ENCODE results near the gene CFAP53.
A peak's percentile ranks its signal among the peaks of the same experiment; 100 is the strongest.

The CFAP53 gene

DNA sequence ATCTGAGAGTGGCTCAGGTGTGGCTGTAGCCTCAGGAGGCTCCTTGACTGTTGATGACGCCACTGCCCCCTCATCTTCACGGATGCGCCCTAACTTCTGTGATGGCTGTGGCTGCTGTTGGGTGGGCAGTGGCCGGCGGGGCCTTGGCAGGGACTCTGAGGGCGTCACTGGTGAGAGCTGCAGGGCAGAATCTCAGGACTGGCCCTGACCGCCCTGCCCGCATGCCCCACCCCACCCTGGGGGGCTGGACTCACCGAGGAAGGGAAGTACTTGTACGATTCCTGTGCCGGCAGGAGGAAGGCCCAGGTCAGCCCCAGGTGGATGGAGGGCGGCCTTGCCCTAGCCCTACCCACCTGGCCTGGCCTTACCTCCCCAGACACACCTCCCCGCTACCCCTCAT, 18.8 kb upstream of the CFAP53 start:
- no peak for DNase-seq (ENCODE audit: low read depth in 1 of 2, low spot score in 1 of 2)
- TF ChIP-seq JUND (IDR thresholded peaks at IDR 0.05; ENCODE audit: low read depth), result no peak
- in situ Hi-C loops (cut with HindIII; ENCODE audit: low pct_unique_long_range_greater_than_20kb, low sequenced_read_pairs), result no loop called here

DNA sequence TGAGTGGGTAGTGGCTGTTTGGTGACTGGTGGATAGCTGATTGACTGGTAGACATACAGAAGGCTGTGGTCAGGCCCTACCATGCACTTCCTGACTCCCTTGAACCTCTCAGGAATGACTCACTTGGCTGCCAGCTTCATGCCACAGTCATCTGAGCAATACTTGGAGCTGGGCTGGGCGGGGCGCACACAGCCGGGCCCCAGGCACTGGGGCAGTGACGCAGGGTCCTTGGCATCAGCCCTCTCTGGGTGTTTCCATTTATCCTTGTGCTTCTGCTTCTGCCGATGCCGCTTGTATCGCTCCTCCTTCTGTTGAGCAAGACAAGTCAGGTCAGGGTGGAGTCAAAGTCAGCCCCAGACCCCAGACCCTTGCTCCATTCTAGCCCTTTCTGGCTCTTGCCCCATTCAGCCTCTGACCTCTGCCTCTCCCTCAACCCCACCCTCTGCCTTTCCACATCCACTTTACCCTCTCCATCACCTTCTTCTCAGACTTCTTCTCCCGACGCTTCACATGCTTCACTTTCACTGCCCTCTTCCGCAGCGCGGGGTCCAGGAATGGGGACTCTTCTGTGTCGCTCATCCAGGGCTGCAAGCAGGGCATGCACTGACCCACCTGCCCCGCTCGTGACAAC, 18.1 kb upstream of the CFAP53 start:
- TF ChIP-seq JUND (IDR thresholded peaks at IDR 0.05; ENCODE audit: low read depth), result no peak
- DNase-seq (ENCODE audit: low read depth in 1 of 2, low spot score in 1 of 2), result no peak
- in situ Hi-C loops (cut with HindIII; ENCODE audit: low pct_unique_long_range_greater_than_20kb, low sequenced_read_pairs), result no loop called here

DNA sequence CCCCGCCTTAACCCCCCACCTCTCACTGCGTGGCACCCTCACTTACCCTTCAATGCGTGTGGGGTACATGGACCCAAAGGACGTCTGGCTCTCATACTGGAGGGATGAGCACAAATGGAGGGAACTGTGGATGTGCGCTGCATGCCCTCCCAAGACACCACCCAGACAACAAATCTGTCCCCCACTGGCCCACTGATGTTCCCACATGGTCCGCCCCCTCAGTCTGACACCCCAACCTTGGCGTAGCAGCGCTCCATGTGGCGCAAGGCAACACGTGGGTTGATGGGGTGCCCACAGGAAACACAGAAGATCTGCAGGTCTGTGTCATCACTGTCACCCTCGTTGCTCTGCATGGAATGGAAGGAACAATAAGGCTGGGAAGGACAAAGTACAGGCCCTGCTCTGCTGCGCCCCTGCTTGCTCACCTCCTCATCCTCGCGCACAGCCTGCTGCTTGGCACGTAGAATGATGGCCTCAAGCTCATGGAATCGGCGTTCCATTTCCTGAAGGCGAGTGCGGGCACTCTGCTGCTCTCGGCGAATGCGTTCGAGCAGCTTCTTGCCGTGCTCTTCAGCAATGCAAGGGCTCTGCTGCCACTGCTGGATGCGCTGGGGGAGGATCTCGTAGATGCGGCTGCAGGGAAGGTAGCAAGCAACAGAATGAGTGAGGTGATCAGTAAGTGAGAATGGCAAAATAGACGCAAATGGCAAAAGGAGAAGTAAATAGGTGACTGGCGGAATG, 17.3 kb upstream of the CFAP53 start:
- DNase-seq (ENCODE audit: low read depth in 1 of 2, low spot score in 1 of 2), result no peak
- TF ChIP-seq JUND (IDR thresholded peaks at IDR 0.05; ENCODE audit: low read depth), result no peak
- in situ Hi-C loops (cut with HindIII; ENCODE audit: low pct_unique_long_range_greater_than_20kb, low sequenced_read_pairs), result no loop called here

DNA sequence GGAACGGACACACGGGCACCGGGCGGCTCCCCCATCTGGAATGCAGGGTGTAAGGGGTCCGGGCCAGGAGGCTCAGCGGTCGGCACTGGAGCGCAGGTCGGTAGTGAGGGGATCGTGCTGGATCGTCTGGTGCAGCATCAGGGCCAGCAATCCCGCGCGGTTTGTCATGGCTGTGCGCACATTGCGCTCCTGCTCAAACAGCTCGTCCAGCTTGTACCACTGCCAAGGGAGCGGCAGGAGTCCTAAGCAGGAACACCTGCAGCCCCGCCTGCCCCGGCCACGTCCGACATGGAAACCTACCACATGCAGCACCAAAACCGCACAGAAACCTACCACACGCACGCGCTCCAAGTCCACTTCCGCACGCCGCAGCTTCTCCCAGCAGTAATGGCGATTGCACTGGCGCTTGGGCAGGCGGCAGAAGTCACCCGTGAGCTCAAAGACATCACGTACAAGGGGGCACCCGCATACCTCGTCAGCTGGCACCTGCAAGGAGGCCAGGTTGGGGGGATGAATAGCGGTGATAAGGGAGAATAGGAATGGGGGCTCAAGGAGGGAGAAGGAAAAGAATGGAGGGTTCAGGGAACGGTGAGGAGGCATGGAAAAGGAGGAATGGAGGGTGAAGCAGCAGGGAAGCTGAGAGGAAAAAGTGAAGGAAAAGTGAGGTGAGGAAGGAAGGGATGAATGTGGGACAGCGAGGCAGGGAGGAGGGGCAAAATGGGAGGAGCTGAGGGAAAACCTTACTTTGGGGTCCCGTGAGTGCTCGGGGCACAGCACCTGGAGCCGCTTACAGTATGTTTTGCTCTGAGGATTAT, 16.4 kb upstream of the CFAP53 start:
- in situ Hi-C loops (cut with HindIII; ENCODE audit: low pct_unique_long_range_greater_than_20kb, low sequenced_read_pairs), result no loop called here
- no peak for TF ChIP-seq JUND (IDR thresholded peaks at IDR 0.05; ENCODE audit: low read depth)

DNA sequence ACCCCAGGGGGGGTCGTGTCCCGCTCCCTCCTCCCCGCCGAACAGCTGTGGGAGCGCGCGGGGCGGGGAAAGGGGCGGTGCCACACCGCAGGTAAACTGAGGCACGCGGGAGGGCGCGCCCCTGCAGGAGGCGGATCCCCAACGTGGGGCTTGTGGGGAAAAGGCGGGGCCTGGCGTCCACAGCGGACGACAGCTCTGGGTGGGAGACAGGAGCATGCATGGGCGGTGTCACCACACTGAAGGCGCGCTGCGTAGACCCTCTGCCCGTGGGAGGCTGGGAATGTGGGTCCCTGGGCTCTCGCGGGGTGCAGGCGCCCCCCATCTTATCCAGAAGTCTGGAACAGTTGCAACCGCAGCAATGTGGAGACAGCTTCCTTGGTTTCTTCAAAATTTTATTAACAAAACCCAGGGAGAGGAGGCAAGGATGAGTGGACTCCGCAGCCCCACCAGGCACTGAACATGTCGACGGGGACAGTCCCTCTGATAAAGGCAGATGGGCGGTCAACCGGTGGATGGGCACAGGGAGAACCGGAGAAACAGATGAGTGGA, 15.8 kb upstream of the CFAP53 start:
- in situ Hi-C loops (cut with HindIII; ENCODE audit: low pct_unique_long_range_greater_than_20kb, low sequenced_read_pairs), result no loop called here
- no peak for DNase-seq (ENCODE audit: low read depth in 1 of 2, low spot score in 1 of 2)
- no peak for TF ChIP-seq JUND (IDR thresholded peaks at IDR 0.05; ENCODE audit: low read depth)

More for the DNA sequence above, 16.4 kb upstream of the CFAP53 start:
- no peak for DNase-seq (ENCODE audit: low read depth in 1 of 2, low spot score in 1 of 2)

DNA sequence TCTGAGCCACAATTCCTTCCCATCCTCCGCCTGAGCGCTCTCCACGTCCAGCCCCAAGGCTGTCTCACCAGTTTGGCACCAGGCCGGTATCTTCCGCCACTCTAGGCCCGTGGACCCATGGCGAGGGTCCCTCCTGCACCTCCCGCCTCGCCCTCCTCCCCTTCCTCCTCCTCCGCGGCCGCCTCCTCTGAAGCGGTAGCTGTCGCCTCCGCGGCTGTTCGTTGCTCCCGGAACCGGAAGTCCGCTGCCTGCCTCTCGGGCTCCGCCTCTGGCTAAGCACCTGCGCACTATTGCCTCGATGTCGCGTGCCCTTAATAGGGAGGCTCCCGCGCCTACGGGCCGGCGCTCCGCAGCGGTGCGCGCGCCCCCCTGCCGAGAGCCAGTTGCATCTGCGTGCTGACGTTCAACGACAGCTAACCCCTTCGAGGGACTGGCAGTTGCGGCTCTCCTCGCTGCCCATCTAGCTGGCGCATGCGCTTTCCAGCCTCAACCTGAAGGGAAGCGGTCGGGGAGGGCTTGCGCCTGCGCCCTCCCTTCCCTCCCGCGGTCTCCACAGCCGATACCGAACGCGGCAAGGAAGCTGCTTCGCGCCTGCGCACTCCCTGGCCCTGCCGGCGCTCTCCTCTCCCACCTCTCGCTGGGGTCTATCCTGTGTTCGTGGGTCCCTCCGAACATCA, 15.1 kb upstream of the CFAP53 start, which contains the start of gene MBD1:
TSS of gene MBD1 (minus strand) at position 229 of the 677 bp plus-strand sequence. CDS start 1,531 bp downstream, outside the sequence.
- peak; percentile 89 to 97 for DNase-seq (ENCODE audit: low read depth in 1 of 2, low spot score in 1 of 2)
- no peak for TF ChIP-seq JUND (IDR thresholded peaks at IDR 0.05; ENCODE audit: low read depth)
- in situ Hi-C loops (cut with HindIII; ENCODE audit: low pct_unique_long_range_greater_than_20kb, low sequenced_read_pairs), result no loop called here

DNA sequence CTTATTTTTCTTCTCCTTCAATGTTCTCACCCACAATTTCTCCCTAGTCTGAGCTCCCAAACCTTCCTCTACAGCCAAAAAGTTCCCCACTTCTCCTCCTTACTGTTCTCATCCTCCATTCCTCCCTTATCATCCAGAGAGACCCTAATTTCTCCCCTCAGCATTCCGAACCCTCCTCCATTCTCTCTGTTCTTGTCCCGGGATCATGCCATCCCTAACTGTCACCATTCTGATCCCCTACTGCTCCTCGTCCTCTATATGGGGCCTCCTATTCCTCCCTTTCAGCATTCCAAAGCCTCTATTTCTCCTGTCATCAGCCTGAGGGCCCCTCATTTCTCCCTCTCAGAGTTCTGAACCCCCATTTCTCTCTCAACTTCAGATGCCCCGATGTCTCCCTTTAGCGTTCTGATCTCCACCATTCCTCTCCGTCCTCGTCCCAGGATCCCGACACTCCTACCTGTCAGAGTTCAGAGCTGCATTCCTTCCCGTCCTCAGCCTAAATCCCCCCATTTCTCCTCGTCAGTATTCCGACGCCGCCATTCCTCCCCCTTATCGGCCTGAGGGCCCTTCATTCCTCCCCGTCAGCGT, 14.5 kb upstream of the CFAP53 start:
- no peak for TF ChIP-seq JUND (IDR thresholded peaks at IDR 0.05; ENCODE audit: low read depth)
- DNase-seq (ENCODE audit: low read depth in 1 of 2, low spot score in 1 of 2), result no peak
- in situ Hi-C loops (cut with HindIII; ENCODE audit: low pct_unique_long_range_greater_than_20kb, low sequenced_read_pairs), result no loop called here

DNA sequence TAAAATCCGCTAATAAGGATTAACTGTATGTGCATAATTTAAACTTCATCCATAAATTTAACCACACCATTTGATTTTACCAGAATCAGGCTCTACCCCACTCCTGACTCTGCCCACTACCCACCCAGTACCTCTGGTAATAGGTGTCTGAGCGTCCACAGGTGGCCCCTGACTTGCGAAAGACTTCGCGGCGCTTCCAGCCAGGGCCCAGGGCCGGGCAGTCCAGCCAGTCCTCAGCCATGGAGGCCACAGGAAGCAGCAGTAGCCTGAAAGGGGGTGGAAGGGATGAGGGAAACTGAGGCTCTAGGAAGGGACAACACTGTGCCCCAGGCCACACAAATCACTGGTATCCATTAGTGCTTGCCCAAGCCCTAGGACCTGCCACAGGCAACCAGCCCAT, 13.5 kb upstream of the CFAP53 start:
- no peak for DNase-seq (ENCODE audit: low read depth in 1 of 2, low spot score in 1 of 2)
- TF ChIP-seq JUND (IDR thresholded peaks at IDR 0.05; ENCODE audit: low read depth), result no peak
- in situ Hi-C loops (cut with HindIII; ENCODE audit: low pct_unique_long_range_greater_than_20kb, low sequenced_read_pairs), result no loop called here

DNA sequence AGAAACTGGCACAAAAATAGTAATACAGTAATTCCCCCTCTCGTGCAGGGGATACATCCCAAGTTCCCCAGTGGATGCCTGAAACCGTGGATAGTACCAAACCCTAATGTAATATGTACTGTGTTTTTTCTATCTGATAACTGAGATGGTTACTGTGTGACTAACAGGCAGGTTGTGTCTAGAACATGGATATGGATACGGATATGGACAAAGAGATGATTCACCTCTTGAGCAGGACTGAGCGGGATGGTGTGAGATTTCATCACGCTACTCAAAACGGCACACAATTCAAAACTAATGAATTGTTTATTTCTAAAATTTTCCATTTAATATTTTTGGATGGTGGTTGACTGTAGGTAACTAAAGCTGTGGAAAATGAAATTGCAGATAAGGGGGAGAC, 11.6 kb upstream of the CFAP53 start:
- in situ Hi-C loops (cut with HindIII; ENCODE audit: low pct_unique_long_range_greater_than_20kb, low sequenced_read_pairs), result no loop called here
- no peak for TF ChIP-seq JUND (IDR thresholded peaks at IDR 0.05; ENCODE audit: low read depth)
- no peak for DNase-seq (ENCODE audit: low read depth in 1 of 2, low spot score in 1 of 2)

DNA sequence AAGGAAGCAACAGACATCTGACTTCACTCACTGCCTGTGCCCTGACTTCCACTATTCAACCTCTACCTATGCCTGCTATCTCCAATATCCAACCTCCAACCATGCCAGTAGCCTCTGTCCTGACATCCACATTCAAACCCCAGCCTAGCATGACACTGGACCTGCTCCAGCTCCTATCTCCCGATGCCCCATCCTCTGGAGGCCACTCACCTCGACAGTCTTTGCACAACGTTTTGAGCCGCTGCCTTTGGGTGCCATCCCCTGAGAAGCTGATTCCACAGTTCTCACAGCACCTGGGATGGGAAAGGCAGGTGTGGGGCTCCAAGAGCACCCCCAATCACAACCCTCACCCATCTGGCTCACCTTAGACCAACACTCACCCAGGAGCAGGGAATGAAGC, 10.2 kb upstream of the CFAP53 start:
- no peak for TF ChIP-seq JUND (IDR thresholded peaks at IDR 0.05; ENCODE audit: low read depth)

DNA sequence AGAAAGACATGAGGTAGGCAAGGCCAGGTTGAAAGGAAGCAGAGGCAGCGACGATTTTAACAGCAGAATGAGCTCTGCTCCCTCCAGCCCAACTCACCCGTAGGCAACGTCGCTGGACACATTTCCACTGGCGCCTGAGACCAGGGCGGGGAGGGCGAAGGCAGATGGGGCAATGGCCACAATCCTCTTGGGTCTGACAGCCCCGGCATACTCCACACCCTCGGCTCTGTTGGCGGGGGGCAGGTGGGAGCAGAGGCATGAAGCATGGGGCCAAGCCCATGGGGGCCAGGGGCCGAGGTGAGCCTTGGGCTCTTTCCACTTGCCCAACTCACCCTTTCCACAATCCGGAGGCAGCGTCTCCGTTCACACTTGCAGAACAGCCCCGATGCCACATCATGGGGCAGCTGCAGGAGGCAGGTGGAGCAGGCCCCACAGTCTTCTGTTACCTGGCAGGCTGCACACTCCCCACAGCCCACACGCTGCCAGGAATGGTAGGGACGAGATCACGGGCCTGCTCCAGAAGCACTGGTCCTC, 9.3 kb upstream of the CFAP53 start:
- in situ Hi-C loops (cut with HindIII; ENCODE audit: low pct_unique_long_range_greater_than_20kb, low sequenced_read_pairs), result no loop called here
- no peak for DNase-seq (ENCODE audit: low read depth in 1 of 2, low spot score in 1 of 2)
- TF ChIP-seq JUND (IDR thresholded peaks at IDR 0.05; ENCODE audit: low read depth), result no peak

More for the DNA sequence above, 10.2 kb upstream of the CFAP53 start:
- in situ Hi-C loops (cut with HindIII; ENCODE audit: low pct_unique_long_range_greater_than_20kb, low sequenced_read_pairs), result no loop called here
- DNase-seq (ENCODE audit: low read depth in 1 of 2, low spot score in 1 of 2), result no peak

Data from T47D (cell line).